Heart left ventricle (tissue), 13 donors: ENCODE measurements around the gene RAPGEFL1.

ENCODE experiments used
- CTCF ChIP-seq, 12 donors: fragments of 200-600 bp; sonication (generic) in 4 of 12; IDR thresholded peaks; one replicate each; pipeline versions ENCODE4 v1.5.0 to v1.8.0; 2018 to 2022; ENCODE audit warnings: antibody characterized with exemption in 12 of 12, mild to moderate bottlenecking in 5 of 12
- POLR2A ChIP-seq, 2 donors: fragments of 450-650 bp; IDR thresholded peaks; one replicate each; pipeline ENCODE4 v1.6.1; 2017; ENCODE audit warnings: antibody characterized with exemption in 2 of 2, mild to moderate bottlenecking in 2 of 2, moderate library complexity in 2 of 2
- donor health status: ischemic (EF 13 %, LVEDD 7.1; RV severe dilation, severe dysfunction).
- donor health status: DM: no; HTN: yes; CAD: no.
- donor health status: DM: no; HTN: no; CAD: no.
- donor health status: ischemic (EF 25% LVEDD 6.9; RV normal size, moderate dysfunction).
- donor health status: ischemic (EF 25% LVEDD 5.7; RV mildly dilated, moderate dysfunction).
- donor health status: ischemic (EF 35%, LVEDD 5.7; RV mildly dilated, moderate dysfunction).
- donor health status: nonischemic (EF 11% LVEDD 7.7; RV severe dilation, severe dysfunction).
- donor health status: DM: yes; HTN: yes; CAD: no.
- donor health status: PGD.
- donor health status: ischemic (EF 29% LVEDD 5.4; RV normal size, mild dysfunction).
- donor health status: nonischemic (EF 23%, LVEDD 6.1; RV moderate dilation, normal function).

DNA sequence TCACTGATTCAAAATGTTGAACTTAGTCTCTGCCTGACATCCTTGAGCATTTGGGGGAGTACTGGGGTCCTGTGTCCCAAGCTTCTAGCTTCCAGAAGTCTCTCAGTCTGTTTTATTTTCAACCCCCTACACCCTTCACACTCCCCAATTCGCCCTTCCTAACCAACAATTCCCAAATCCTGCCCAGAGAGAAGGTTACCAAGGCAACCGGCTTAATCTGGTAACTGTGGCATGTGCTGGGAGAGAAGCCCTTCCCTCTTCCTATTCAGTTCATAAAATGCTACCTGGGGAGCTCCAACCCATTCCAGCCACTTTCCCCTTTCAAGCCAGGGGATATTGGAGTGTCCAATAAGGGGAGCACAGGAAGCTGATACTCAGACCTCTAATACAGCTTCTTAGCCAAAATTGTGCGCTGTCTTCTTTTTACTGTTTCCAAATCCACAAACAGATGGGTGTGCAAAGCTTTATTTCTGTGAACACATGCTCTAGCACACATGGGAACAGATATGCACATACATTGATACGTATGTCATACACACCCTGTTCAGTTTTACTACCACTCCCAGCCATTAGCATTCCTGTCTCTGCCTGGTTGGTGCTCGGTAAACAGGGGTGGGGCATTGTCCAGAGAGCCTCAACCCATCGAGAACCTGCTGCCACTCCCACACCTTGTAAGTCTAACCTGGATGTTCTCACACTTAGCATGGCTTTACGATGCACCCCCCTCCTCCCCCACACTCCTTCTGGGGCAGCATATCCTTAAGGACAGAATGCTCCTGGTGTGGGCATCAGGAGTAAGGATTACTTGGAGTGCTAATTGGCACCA is 1.1 kb upstream of the RAPGEFL1 start:
- TF ChIP-seq CTCF (IDR thresholded peaks at IDR 0.05), result no peak
- no peak for TF ChIP-seq POLR2A (IDR thresholded peaks at IDR 0.05)
